T1000 (cell line): ENCODE measurements around the gene CLDND1.
"Not testable (repeated sequence)": the region's sequence is repeated elsewhere in the genome, so short reads cannot be mapped to it uniquely, and the experiment has no call there.

ENCODE experiments used
- DNase-seq: peaks from one replicate; lab custom pipeline; 2025; ENCODE audit warnings: mixed read lengths; lab: John Stamatoyannopoulos, UW

The CLDND1 gene

GRCh38 chr3:98522544-98523281, at the start of gene CLDND1:
Gene CLDND1 (minus strand): TSS chr3:98522902. CDS start chr3:98521424, 1,478 bp downstream.
- peak; percentile 89 for DNase-seq

GRCh38 chr3:98568402-98568801, 45.7 kb upstream of the CLDND1 start:
- DNase-seq = no peak

GRCh38 chr3:98567666-98568270, 45.1 kb upstream of the CLDND1 start:
- DNase-seq = no peak

- no peak for DNase-seq
These were observed 43.1 kb upstream of the CLDND1 start for GRCh38 chr3:98565843-98566242.

GRCh38 chr3:98565237-98565643, 42.5 kb upstream of the CLDND1 start:
- no peak for DNase-seq

GRCh38 chr3:98564282-98565005, 41.7 kb upstream of the CLDND1 start:
- no peak for DNase-seq

DNA sequence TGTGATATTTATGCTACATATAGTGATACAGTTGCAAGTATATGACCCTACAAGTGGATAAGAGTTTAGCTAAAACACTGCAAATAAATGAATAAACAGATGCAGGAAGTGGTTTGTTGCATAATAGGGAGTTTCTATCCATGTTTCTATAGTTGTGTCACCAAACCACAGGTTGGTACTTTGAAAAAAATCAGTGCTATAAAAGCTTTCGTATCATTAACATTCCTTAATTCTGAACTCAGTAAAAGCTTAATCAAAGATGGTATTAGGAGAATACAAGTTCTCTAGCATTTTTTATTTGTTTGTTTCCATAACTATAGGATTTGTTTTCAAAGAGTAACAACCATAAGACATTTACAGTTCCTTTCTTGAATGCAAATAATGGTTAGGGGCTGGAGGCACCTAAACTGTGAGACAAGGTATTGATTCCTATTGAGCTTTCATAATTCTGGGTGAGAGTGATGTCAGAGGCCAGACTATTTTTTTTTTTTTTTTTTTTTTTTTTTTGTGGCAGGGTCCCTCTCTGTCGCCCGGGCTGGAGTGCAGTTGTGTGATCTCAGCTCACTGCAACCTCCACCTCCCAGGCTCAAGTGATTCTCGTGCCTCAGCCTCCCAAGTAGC, 41.1 kb upstream of the CLDND1 start:
- no peak for DNase-seq

- DNase-seq = no peak
These were observed 39.2 kb upstream of the CLDND1 start for GRCh38 chr3:98561727-98562521.

DNA sequence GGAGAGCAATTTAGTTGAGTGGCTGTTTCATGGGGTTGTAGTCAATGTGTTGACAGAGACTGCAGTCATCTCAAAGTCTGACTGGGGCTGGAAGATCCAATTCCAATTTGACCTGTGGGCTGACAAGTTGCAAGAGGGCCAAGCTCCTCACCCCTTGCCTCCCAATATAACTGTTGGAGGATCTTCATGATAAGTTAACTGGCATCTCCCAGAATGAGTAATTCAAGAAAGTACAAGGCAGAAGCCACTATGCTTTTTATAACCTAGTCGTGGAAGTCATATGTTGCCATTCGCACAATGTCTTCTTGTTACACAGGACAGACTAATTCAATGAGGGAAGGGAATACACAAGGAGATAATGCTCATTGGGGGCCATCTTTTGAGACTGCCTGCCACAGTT, 38.2 kb upstream of the CLDND1 start:
- no peak for DNase-seq

- DNase-seq = not testable (repeated sequence)
These were observed 37.1 kb upstream of the CLDND1 start for GRCh38 chr3:98559769-98560168.

DNA sequence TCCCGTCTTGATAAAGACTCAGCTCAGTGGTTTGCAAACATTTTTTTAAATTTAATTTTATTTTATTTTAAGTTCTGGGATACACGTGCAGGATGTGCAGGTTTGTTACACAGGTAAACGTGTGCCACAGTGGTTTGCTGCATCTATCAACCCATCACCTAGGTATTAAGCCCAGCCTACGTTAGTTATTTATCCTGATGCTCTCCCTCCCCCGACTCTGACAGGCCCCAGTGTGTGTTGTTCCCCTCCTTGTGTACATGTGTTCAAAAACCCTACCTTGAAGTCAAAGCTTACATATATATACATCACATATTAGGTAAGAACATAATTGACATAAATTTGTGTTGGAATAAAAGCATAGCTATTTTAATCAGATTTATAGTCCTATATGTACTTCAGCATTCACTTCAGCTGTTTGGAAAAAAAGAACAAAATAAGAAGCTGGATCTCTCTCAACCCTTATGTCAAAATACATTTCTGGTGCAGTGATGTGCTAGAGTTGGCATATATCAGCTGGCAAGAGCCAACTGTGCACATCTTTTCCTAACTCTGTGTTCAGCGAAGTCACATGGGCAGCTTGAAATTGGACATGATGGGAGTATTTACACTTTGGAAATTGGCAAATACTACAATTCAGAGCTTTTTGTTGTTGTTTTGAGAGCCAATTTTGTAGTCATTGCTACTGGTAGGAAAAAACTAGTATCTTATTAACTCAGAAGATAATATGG, 35.6 kb upstream of the CLDND1 start:
- no peak for DNase-seq

DNA sequence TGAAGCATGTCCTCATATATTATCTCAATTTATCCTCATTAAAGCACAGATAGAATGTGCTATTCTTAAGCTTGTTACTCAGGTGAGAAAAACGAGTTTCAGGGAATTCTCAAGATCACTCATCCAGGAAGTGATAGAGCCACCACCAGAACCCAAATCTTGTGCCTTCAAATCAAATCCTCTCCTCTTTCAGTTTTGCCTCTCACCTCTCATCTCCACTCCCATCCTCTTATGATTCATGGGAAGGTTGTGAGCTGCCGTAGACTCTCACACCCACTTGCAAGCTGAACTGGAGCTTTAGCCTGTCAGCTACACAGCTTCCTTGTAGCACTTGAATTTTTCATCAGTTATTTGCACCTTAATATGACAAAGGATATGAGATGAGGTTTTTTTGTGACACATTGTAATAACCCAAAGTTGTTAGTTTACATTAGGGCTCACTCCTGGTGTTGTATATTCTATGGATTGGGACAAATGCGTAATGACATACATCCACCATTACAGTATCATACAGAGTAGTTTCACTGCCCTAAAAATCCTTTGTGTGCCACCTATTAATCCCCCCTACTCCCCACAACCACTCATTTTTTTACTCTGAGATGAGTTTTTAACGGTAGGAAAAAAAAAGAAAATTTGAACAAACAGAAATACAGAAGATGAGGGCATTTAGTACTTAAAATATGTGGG, 34.8 kb upstream of the CLDND1 start:
- DNase-seq = no peak

DNA sequence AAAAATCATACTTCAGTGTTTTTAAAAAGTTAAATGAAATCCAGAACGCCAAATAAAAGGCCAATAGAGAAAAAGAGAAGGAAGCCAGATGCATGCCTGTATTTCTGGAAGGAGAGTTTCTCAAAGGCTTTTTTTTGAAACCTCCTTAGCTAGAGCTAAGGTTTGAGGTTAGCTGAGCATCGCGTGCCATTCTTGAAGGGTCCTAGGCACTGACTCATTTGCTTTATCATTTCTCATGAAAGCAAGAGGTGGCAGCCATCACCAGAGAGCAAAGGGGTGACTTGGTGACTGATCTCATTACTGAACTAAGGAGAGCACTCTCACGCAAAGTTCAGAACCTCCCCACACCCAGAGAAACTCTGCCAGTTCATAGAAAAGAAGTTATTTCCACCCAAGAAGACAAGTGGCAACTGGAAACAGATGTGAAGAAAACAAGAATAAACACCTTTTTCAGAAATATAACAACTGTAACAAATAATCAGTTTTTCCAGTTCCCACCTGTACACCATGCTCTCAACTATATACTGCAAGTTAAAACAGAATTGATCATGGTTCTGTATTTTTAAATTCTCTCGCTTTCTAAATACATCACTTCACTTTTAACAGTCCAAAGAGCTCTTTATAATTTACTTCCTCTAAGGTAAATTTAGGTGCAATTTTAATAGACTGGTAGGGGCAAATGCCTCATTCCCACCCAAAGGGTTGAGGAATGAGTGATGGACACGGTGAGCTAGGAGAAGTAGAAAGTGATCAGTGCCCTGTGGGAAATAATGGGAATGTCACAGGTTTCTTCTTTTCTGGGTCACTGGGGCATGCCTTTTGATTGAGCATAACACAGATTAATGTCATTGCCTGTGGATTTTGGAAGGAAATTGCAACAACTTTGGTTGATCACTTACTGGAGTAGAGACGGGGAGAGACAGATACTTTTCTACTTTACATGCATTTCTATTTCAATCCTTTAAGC, 33.7 kb upstream of the CLDND1 start:
- DNase-seq = no peak

DNA sequence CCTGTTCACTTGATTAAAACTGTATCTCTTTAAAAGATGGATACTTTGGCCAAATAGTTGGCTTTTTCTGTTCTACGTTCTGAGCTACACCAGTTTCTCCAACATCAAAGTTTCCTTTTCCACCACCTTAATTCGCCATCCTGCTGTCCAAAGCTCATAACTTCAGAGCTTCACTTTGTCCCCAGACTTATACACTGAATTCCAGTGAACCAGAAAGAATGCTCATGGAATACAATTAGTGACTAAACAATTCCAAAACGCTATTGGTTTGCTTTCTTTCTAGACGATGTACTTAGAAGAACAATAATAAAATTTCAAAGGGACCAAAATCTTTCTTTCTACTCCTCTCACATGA, 32.3 kb upstream of the CLDND1 start:
- DNase-seq = no peak

- DNase-seq = no peak
These were observed 31.9 kb upstream of the CLDND1 start for GRCh38 chr3:98554580-98554979.

DNA sequence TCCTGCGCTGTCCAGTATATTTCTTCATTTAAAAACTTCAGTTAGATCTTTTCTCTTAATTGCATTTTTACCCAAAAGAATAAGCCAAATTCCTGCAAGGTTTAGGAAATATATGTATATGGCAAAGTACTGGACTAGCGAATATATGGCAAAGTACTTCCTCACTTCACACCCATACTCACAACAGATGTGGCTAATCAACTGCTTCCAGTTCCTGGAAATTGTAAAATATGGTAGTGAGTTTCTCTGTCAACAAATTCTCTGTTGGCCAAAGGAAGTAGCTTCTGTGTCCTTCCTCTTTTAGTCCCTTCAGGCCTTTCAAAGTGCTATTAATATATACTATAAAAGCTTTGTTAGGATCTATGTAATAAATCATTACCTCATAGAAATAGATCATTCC, 31.1 kb upstream of the CLDND1 start:
- DNase-seq = no peak

DNA sequence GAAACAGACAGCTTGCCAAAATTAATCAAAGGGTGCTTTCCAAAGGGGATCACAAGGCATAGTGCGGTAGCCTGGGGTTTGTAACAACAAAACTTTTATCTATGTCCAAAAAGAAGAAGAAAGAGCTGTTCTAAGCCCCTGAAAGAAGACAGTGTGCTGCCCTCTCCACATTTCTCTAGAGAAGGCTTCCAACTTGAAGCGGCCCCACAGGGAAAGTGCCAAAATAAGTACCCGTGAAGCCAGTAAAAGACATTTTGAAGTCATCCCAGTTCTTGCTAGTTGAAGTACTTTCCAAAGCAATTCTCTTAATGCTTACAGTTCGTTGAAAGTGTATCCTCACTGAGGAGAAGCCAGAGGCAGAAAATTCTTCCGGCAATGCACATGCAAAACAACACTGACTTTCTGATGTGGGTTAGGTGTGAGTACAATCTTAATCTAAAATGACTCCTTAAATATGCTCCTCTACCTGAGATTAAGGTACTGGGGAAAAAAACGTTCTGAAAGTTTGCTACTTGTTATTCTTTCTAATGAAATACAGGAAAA, 30.4 kb upstream of the CLDND1 start:
- no peak for DNase-seq

- DNase-seq = no peak
These were observed 29.7 kb upstream of the CLDND1 start for GRCh38 chr3:98552232-98553020.
